DMS153 treated with DMSO at 0.1 percent for 48 hours (cell line): ENCODE measurements around the gene ZSWIM6.

ENCODE experiments used
- DNase-seq: peaks from one replicate; lab custom pipeline; 2025; ENCODE audit not compliant: unreplicated experiment; lab: John Stamatoyannopoulos, UW

ZSWIM6 gene

GRCh38 chr5:61472172-61472958, 140.3 kb downstream of the ZSWIM6 start:
- DNase-seq: no peak

GRCh38 chr5:61474746-61475145, 142.7 kb downstream of the ZSWIM6 start:
- no peak for DNase-seq

- no peak for DNase-seq
Measured at GRCh38 chr5:61477788-61478187, 145.7 kb downstream of the ZSWIM6 start.

GRCh38 chr5:61479850-61480614, 148.0 kb downstream of the ZSWIM6 start:
- no peak for DNase-seq

- DNase-seq: no peak
Measured at GRCh38 chr5:61482980-61483379, 150.9 kb downstream of the ZSWIM6 start.

GRCh38 chr5:61486476-61486875, 154.4 kb downstream of the ZSWIM6 start:
- DNase-seq: no peak

GRCh38 chr5:61489574-61489973, 157.5 kb downstream of the ZSWIM6 start:
- DNase-seq: no peak

- no peak for DNase-seq
Measured at GRCh38 chr5:61491861-61492260, 159.8 kb downstream of the ZSWIM6 start.

- DNase-seq: no peak
Measured at GRCh38 chr5:61493973-61494372, 161.9 kb downstream of the ZSWIM6 start.

GRCh38 chr5:61496446-61496845, 164.4 kb downstream of the ZSWIM6 start:
- no peak for DNase-seq

- DNase-seq: no peak
Measured at GRCh38 chr5:61496860-61497259, 164.8 kb downstream of the ZSWIM6 start.

- DNase-seq: no peak
Measured at GRCh38 chr5:61498121-61498520, 166.1 kb downstream of the ZSWIM6 start.

GRCh38 chr5:61501971-61502370, 169.9 kb downstream of the ZSWIM6 start:
- DNase-seq: no peak

- DNase-seq: no peak
Measured at GRCh38 chr5:61504143-61504770, 172.2 kb downstream of the ZSWIM6 start.

- no peak for DNase-seq
Measured at GRCh38 chr5:61505281-61505680, 173.2 kb downstream of the ZSWIM6 start.

- DNase-seq: no peak
Measured at GRCh38 chr5:61507232-61507631, 175.2 kb downstream of the ZSWIM6 start.

GRCh38 chr5:61516946-61517345, 184.9 kb downstream of the ZSWIM6 start:
- no peak for DNase-seq

GRCh38 chr5:61519728-61520277, 187.7 kb downstream of the ZSWIM6 start:
- DNase-seq: no peak

- DNase-seq: no peak
Measured at GRCh38 chr5:61523073-61523472, 191.0 kb downstream of the ZSWIM6 start.

- DNase-seq: no peak
Measured at GRCh38 chr5:61523997-61524396, 191.9 kb downstream of the ZSWIM6 start.

- DNase-seq: no peak
Measured at GRCh38 chr5:61525512-61526206, 193.6 kb downstream of the ZSWIM6 start.
